GM19193 (cell line): ENCODE measurements around the gene CDH23.

Experiments
- POLR2A ChIP-seq: IDR thresholded peaks from 4 replicates; pipeline ENCODE4 v1.6.1; 2011; ENCODE audit not compliant: insufficient read depth, insufficient read length; ENCODE audit errors: extremely low read depth

The CDH23 gene

DNA sequence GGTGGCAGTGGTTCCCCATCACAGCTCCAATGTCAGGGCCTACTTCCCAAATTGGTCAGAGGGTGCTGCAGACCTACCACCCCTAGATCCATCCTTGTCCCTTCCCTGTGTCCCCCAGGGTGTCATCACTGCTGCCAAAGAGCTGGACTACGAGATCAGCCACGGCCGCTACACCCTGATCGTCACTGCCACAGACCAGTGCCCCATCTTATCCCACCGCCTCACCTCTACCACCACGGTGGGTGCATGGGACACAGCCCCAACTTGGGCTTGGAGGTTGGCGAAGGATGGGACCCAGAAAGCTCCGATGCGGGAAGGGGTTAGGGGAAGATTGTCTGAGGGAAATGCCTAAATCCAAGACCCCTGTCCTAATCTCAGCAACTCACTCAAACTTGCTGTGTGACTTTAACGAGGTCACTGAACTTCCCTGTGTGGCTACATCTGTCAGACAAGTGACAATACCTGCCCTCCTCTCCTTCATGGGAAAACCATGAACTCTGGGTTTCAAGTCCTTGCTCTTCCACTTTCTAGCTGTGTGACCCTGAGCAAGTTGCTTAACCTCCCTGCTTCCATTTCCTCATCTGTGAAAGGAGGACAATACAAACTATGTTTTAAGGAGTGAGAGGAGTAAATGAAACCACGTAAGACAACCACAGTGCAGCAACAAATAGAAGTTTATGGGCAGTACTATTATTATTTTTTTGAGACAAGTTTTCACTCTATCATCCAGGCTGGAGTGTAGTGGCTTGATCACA, 381.5 kb downstream of the CDH23 start:
- TF ChIP-seq POLR2A: no peak

DNA sequence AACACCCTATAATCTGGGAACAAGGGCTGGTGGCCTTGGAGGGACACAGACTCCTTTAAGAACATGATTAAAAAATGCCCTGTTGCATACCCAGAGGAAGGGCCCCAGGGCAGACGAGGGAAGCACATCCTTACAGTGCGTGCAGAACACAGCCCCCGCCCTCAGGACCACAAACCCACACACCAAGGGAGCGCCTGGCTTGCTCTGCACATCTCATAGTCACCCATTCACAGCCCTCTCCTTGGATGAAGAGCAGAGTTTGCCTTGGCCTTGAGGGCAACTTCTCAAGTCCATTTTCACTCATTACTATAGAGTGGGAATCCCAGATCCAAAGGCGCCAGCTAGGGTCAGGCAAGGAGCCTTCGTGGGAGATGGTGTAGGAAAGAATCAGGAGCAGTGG, 382.9 kb downstream of the CDH23 start:
- no peak for TF ChIP-seq POLR2A

DNA sequence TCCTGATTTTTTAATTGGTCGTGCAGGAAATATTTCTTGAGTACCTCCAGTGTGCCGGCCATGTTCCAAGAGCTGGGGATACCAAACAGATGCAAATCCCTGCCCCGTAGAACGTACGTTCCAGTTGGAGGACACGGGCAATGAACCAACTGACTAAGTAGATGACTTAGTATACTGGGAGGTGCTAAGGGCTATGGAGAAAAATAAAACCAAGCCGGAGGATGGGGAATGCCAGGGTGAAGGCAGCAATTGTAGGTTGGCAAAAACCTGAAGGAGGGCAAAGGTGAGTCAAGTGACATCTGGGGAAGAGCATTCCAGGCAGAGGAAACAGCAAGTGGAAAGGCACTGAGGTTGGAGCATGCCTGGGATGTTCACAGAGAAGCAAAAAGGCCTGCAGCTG, 383.4 kb downstream of the CDH23 start:
- no peak for TF ChIP-seq POLR2A

DNA sequence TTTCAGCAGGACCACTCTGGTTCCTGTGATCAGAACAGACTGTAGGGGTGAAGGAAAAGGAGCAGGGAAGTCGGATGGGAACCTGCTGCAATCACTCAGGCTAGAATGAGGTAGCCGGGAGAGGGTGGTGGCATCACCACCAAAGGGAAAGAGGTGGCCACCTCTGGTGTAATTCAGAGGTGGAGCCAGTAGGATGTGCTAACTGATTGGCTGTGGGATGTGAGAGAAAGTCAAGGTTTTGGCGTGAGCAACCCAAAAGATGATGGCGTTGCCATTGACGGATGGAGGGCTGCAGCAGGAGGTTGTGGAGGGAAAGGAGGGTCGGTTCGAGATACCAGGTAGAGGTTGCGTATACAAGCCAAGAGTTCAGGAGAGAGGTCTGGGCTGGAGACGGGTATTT, 384.0 kb downstream of the CDH23 start:
- no peak for TF ChIP-seq POLR2A

DNA sequence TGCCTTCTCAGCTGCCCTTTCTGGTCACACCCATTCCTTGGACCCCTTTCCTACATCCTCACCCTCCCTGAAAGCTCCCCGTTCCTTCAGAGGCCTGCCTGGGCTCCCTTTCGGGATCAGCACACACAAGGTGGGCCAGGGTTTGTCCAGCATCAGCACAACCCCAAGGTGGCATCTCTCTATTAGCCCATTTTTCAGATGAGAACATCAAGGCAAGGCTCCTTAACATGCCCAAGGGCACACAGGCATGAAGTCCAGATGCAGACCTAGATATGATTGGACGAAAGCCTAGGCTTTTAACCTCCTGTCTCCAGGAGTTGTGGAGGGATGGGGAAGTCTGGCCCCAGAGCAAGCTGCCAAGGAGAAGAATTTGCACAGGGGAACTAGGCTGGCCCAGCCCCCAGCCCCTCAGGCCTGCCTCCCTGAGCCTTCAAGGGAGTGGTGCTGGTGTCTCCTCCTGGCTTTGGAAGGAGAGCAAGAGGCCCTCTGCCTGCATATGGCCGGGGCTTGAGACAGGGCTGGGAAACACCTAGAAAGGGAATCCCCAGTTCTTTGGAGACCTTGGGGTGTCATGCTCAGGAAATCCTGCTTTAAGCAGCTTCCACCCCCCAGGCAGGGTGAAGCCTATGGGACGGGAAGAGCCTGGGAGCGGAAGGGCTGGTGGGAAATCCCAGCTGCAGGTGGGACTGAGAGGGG, 385.6 kb downstream of the CDH23 start:
- no peak for TF ChIP-seq POLR2A

DNA sequence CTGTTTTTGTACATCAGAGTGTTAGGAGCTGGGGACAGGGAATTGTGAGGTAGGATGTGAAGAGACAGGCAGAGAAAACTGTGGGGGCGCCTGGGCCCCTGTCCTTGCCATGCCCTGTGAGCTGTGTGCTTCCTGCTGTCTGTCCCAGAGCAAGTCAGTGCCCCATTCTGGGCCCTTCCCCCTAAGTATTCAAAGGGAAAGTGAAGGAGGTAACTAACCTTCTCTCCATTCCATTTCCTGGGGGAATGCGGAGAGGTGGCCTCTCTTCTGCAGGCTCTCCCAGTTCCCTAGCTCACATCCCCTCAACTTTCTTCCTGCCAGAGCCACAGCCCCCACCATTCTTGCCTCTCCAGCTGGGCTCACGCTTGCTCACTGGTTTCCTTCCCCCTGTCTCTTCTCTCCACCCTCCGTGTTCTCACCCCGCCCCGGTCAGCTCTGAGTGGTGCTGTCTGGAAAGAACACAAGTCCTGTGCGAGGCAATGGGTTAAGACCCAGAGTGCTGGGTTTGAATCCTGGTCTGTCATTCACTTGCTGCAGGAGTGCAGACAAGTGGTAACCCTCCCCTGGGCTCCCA, 386.3 kb downstream of the CDH23 start:
- no peak for TF ChIP-seq POLR2A

DNA sequence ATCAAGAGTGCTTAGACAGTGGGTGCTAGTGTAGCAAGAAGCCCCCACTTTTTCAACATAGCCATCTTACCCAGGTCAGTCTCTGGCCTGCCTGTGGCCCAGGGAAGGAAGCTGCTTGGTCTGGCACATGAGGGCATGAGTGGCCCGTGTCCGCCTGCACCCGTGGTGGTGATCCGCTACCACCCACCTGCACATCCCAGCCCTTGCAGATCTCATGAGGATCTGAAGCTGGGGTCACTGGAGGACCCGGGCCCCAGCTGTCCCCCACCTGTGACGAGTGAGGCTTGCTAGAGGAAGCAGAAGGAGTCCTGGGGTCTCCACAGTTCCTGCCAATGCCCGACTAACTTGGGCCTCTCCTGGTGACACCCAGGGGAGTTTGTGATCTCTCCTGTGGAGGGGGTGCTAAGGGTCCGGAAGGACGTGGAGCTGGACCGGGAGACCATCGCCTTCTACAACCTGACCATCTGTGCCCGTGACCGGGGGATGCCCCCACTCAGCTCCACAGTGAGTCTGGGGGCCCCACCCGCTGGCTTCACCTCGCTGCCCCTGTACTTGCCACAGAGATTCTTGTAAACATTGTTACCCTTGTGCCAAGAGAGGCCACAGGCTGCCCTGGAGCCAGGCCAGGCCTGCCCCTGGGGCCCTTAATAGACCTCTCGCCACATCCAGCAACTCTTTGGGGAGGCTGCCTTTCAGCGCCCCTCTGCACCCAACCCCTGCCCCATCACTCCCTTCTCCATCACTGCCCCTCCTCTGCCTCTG, 387.4 kb downstream of the CDH23 start:
- no peak for TF ChIP-seq POLR2A

DNA sequence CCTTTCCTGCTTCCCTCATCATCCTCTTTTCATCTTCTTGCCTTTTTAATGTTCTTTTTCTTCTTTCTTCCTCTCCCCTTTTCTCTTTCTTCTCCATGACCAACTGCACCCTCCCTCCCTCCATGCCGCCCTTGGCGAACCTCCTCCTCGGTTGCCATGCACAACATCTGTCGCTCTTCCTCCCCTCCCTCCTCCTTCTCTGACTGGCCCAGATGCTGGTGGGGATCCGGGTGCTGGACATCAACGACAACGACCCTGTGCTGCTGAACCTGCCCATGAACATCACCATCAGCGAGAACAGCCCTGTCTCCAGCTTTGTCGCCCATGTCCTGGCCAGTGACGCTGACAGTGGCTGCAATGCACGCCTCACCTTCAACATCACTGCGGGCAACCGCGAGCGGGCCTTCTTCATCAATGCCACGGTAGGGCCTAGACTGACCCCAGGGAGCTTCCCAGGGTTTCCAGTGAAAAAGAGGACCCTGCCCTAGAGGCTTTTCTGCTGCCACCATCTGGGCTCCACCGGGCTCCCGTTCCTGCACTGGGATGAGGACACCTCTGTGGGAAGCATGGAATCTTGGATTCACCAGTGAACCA, 388.1 kb downstream of the CDH23 start:
- TF ChIP-seq POLR2A: no peak

DNA sequence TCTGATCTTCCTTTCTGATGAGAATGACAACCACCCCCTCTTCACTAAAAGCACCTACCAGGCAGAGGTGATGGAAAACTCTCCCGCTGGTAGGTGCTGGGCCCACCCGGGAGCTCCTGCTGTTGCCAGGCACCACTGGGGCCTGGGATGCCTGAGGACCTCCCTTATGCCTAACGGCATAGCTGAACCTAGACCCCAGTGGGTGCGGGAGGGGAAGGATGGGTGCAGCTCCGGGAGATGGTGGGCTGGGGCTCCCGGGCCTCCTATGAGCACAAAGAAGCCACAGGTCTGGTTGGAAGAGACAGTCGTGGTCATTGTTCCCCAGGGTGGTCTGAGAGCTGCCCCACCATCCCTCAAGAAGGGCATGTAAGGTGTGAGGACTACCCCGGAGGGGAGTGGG, 392.2 kb downstream of the CDH23 start:
- TF ChIP-seq POLR2A: no peak

DNA sequence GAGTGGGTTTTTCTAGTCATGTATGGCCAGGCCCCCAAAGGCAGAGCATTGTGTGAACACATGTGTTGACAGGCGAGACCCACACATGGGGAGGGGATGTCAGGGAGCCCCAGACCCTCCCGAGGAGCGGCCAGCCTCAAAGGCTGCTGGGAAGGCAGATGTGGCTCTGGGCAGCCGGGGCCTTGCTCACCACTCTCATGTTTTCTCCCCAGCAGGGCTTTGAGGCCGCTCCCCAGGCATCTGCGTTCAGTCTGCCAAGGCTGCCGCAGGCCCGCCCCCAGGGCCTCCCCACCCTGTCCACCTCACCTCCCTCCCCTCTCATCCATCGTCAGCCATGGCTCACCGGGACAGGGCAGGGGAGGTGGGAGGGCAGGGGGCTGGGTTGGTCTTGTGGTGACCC, 393.2 kb downstream of the CDH23 start:
- TF ChIP-seq POLR2A: no peak

DNA sequence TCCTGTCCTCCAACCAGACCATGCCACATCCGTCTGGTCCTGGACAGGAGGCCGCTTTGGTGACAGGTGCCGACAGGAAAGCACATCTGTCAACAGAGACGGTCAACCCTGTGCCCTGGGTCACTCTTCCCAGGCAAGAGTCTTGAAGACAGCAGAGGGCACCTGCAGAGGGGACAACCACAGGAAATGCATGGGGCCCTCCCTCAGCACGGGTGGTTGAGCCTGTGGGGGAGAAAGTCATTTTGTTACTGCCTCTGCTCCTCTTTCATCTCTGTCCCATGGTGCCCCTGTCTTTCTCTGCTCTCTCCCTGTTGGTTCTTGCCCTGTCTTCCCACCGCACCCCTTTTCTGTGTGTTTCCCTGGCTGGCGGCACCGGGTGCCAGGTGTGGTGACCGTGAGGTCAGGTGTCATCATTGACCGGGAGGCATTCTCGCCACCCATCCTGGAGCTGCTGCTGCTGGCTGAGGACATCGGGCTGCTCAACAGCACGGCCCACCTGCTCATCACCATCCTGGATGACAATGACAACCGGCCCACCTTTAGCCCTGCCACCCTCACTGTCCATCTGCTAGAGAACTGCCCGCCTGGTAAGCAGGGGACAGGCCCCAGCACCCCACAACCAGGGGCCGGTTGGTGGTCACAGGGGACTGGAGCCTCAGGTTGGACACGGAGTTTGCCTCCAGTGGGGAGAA, 394.2 kb downstream of the CDH23 start:
- TF ChIP-seq POLR2A: no peak

DNA sequence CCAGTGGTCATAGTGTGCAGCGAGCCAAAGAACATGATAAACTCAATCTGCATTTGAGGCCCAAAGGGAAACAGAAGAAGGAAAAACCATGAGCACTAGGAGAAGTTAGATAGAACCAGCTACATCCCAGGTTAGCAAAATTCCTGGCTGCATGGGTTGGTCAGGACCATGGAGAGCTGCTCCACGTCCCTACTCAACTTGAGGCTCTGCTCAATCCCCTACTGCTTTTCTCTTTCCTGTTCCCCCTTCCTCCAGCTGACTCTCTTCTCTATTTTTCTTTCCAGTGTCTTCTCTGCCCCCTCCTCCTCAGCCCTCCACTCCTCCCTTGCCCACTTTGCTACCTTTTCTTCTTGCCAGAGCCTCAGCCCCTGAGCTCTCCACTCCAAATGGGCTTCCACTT, 398.5 kb downstream of the CDH23 start:
- no peak for TF ChIP-seq POLR2A

DNA sequence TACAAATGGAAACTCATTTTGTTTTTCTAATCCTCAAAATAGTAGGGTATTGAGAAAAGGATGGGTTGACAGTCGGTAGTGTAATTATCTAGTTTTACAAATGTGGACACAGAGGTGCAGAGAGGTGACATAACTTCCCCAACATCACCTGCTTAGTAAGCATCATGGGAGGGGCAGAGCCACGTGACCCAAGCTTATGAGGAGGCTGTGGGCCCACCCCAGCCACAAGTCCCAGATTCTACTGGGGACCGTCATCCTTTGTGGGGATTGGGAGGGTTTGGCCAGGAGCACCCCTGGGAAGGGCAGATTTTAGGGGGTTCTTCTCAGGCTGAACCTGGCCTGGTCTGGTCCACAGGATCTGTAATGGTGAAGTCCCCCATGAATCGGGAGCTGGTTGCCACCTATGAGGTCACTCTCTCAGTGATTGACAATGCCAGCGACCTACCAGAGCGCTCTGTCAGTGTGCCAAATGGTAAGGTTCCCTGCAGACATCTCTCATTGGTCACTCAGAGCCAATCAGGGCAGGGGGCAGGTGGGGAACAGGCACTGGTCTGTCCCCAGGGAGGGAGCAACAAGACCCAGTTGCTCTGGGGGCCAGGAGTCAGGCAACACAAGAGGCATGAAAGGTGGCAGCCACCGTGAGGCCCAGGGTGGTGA, 400.2 kb downstream of the CDH23 start:
- TF ChIP-seq POLR2A: no peak
